Measurements from ENCODE around the gene FGB. TPM values are rescaled to one million over a fixed set of nuclear protein-coding genes. Genes with fewer than 3 reads are reported as not detected.

FGB gene
- total RNA-seq (not detected), polyA plus RNA-seq (not detected)

- H3K9me3 ChIP-seq (ENCODE audit: control insufficient read depth in 2 of 2, low read length in 2 of 2), result no peaks in the 10 kb centered on the region
- ATAC-seq (ENCODE audit: low read depth in 2 of 2) (no peak), DNase-seq (no peak)
- no peaks in the 10 kb centered on the region for H3K36me3 ChIP-seq (ENCODE audit: control insufficient read depth, insufficient read depth, low read length)
- H3K4me3 Mint-ChIP-seq, result no peak within 1 kb of the TSS
- H3K9me3 Mint-ChIP-seq, result no peaks in the 10 kb centered on the region
- H3K27ac ChIP-seq (ENCODE audit: insufficient read depth, low read length, poor library complexity, severe bottlenecking), result no peak within 1 kb of the TSS
- peaks cover 0 to 6% (median 0%) of the 10 kb centered on the region in 4 donors for H3K4me1 Mint-ChIP-seq
- no peak within 1 kb of the TSS for H3K4me3 ChIP-seq (ENCODE audit: low read depth, low read length)
- H3K27ac Mint-ChIP-seq, result no peak within 1 kb of the TSS
- H3K36me3 Mint-ChIP-seq, result no peaks in the 10 kb centered on the region
- no peaks in the 10 kb centered on the region for H3K4me1 ChIP-seq (ENCODE audit: control insufficient read depth, insufficient read depth, low read length, poor library complexity, severe bottlenecking)
- H3K27me3 Mint-ChIP-seq, result peaks cover 36% of the 10 kb centered on the region
- H3K27me3 ChIP-seq (ENCODE audit: control insufficient read depth, insufficient read depth, low read length), result peaks cover 14% of the 10 kb centered on the region
These were observed at the start of gene FGB for GRCh38 chr4:154562697-154563254. Gene FGB (plus strand): TSS chr4:154563011. CDS start chr4:154563019, 8 bp downstream.

GRCh38 chr4:154516318-154517029 is 46.3 kb upstream of the FGB start:
- Histone ChIP-seq H3K9me3 (ENCODE audit: control insufficient read depth in 2 of 2, low read length in 2 of 2) (no peaks in the 10 kb centered on the region), H3K27ac (ENCODE audit: insufficient read depth, low read length, poor library complexity, severe bottlenecking) (no peak overlapping the region), H3K36me3 (ENCODE audit: control insufficient read depth, insufficient read depth, low read length) (no peaks in the 10 kb centered on the region), H3K27me3 (ENCODE audit: control insufficient read depth, insufficient read depth, low read length) (peaks cover 8% of the 10 kb centered on the region), H3K4me3 (ENCODE audit: low read depth, low read length) (no peak overlapping the region), H3K4me1 (ENCODE audit: control insufficient read depth, insufficient read depth, low read length, poor library complexity, severe bottlenecking) (no peaks in the 10 kb centered on the region)
- DNase-seq, result no peak
- no peaks in the 10 kb centered on the region for H3K4me1 Mint-ChIP-seq
- ATAC-seq (ENCODE audit: low read depth in 2 of 2), result no peak
- no peak overlapping the region for H3K4me3 Mint-ChIP-seq
- no peak overlapping the region for H3K27ac Mint-ChIP-seq
- peaks cover 44% of the 10 kb centered on the region for H3K27me3 Mint-ChIP-seq
- H3K36me3 Mint-ChIP-seq, result no peaks in the 10 kb centered on the region
- H3K9me3 Mint-ChIP-seq, result peaks cover 0 to 1% (median 0%) of the 10 kb centered on the region in 7 donors

GRCh38 chr4:154517591-154517990 is 45.2 kb upstream of the FGB start:
- Mint-ChIP-seq H3K4me3 (no peak overlapping the region), H3K27me3 (peaks cover 41% of the 10 kb centered on the region), H3K27ac (no peak overlapping the region), H3K4me1 (no peaks in the 10 kb centered on the region), H3K36me3 (no peaks in the 10 kb centered on the region), H3K9me3 (peaks cover 0 to 1% (median 0%) of the 10 kb centered on the region in 7 donors)
- no peak overlapping the region for H3K4me3 ChIP-seq (ENCODE audit: low read depth, low read length)
- no peak for DNase-seq
- H3K4me1 ChIP-seq (ENCODE audit: control insufficient read depth, insufficient read depth, low read length, poor library complexity, severe bottlenecking), result no peaks in the 10 kb centered on the region
- H3K27me3 ChIP-seq (ENCODE audit: control insufficient read depth, insufficient read depth, low read length), result peaks cover 8% of the 10 kb centered on the region
- H3K27ac ChIP-seq (ENCODE audit: insufficient read depth, low read length, poor library complexity, severe bottlenecking), result no peak overlapping the region
- no peak for ATAC-seq (ENCODE audit: low read depth in 2 of 2)
- H3K9me3 ChIP-seq (ENCODE audit: control insufficient read depth in 2 of 2, low read length in 2 of 2), result no peaks in the 10 kb centered on the region
- H3K36me3 ChIP-seq (ENCODE audit: control insufficient read depth, insufficient read depth, low read length), result no peaks in the 10 kb centered on the region

GRCh38 chr4:154519214-154519613 is 43.6 kb upstream of the FGB start:
- Histone ChIP-seq H3K27ac (ENCODE audit: insufficient read depth, low read length, poor library complexity, severe bottlenecking) (no peak overlapping the region), H3K27me3 (ENCODE audit: control insufficient read depth, insufficient read depth, low read length) (peaks cover 6% of the 10 kb centered on the region), H3K4me3 (ENCODE audit: low read depth, low read length) (no peak overlapping the region), H3K4me1 (ENCODE audit: control insufficient read depth, insufficient read depth, low read length, poor library complexity, severe bottlenecking) (no peaks in the 10 kb centered on the region), H3K36me3 (ENCODE audit: control insufficient read depth, insufficient read depth, low read length) (no peaks in the 10 kb centered on the region), H3K9me3 (ENCODE audit: control insufficient read depth in 2 of 2, low read length in 2 of 2) (no peaks in the 10 kb centered on the region)
- peaks cover 38% of the 10 kb centered on the region for H3K27me3 Mint-ChIP-seq
- DNase-seq (no peak), ATAC-seq (ENCODE audit: low read depth in 2 of 2) (no peak)
- H3K36me3 Mint-ChIP-seq, result no peaks in the 10 kb centered on the region
- no peaks in the 10 kb centered on the region for H3K4me1 Mint-ChIP-seq
- H3K9me3 Mint-ChIP-seq, result peaks cover 0 to 1% (median 0%) of the 10 kb centered on the region in 7 donors
- H3K4me3 Mint-ChIP-seq, result no peak overlapping the region
- H3K27ac Mint-ChIP-seq, result no peak overlapping the region

GRCh38 chr4:154521607-154522006 is 41.2 kb upstream of the FGB start:
- H3K27ac Mint-ChIP-seq, result no peak overlapping the region
- Histone ChIP-seq H3K36me3 (ENCODE audit: control insufficient read depth, insufficient read depth, low read length) (no peaks in the 10 kb centered on the region), H3K9me3 (ENCODE audit: control insufficient read depth in 2 of 2, low read length in 2 of 2) (no peaks in the 10 kb centered on the region), H3K27me3 (ENCODE audit: control insufficient read depth, insufficient read depth, low read length) (peaks cover 4% of the 10 kb centered on the region), H3K4me3 (ENCODE audit: low read depth, low read length) (no peak overlapping the region), H3K27ac (ENCODE audit: insufficient read depth, low read length, poor library complexity, severe bottlenecking) (no peak overlapping the region), H3K4me1 (ENCODE audit: control insufficient read depth, insufficient read depth, low read length, poor library complexity, severe bottlenecking) (no peaks in the 10 kb centered on the region)
- H3K9me3 Mint-ChIP-seq, result peaks cover 0 to 1% (median 0%) of the 10 kb centered on the region in 7 donors
- H3K4me1 Mint-ChIP-seq, result no peaks in the 10 kb centered on the region
- H3K27me3 Mint-ChIP-seq, result peaks cover 41% of the 10 kb centered on the region
- ATAC-seq (ENCODE audit: low read depth in 2 of 2), result no peak
- H3K4me3 Mint-ChIP-seq, result no peak overlapping the region
- DNase-seq, result no peak
- H3K36me3 Mint-ChIP-seq, result no peaks in the 10 kb centered on the region

GRCh38 chr4:154526151-154526550 is 36.7 kb upstream of the FGB start:
- Mint-ChIP-seq H3K27ac (no peak overlapping the region), H3K27me3 (peaks cover 16% of the 10 kb centered on the region), H3K4me3 (no peak overlapping the region), H3K4me1 (no peaks in the 10 kb centered on the region), H3K36me3 (no peaks in the 10 kb centered on the region), H3K9me3 (no peaks in the 10 kb centered on the region)
- no peak overlapping the region for H3K4me3 ChIP-seq (ENCODE audit: low read depth, low read length)
- ATAC-seq (ENCODE audit: low read depth in 2 of 2) (no peak), DNase-seq (no peak)
- H3K27me3 ChIP-seq (ENCODE audit: control insufficient read depth, insufficient read depth, low read length), result no peaks in the 10 kb centered on the region
- no peaks in the 10 kb centered on the region for H3K36me3 ChIP-seq (ENCODE audit: control insufficient read depth, insufficient read depth, low read length)
- no peaks in the 10 kb centered on the region for H3K9me3 ChIP-seq (ENCODE audit: control insufficient read depth in 2 of 2, low read length in 2 of 2)
- H3K27ac ChIP-seq (ENCODE audit: insufficient read depth, low read length, poor library complexity, severe bottlenecking), result no peak overlapping the region
- H3K4me1 ChIP-seq (ENCODE audit: control insufficient read depth, insufficient read depth, low read length, poor library complexity, severe bottlenecking), result no peaks in the 10 kb centered on the region

- Histone ChIP-seq H3K4me3 (ENCODE audit: low read depth, low read length) (no peak overlapping the region), H3K27ac (ENCODE audit: insufficient read depth, low read length, poor library complexity, severe bottlenecking) (no peak overlapping the region), H3K9me3 (ENCODE audit: control insufficient read depth in 2 of 2, low read length in 2 of 2) (no peaks in the 10 kb centered on the region), H3K27me3 (ENCODE audit: control insufficient read depth, insufficient read depth, low read length) (no peaks in the 10 kb centered on the region), H3K36me3 (ENCODE audit: control insufficient read depth, insufficient read depth, low read length) (no peaks in the 10 kb centered on the region), H3K4me1 (ENCODE audit: control insufficient read depth, insufficient read depth, low read length, poor library complexity, severe bottlenecking) (no peaks in the 10 kb centered on the region)
- Mint-ChIP-seq H3K4me3 (no peak overlapping the region), H3K27me3 (peaks cover 16% of the 10 kb centered on the region), H3K36me3 (no peaks in the 10 kb centered on the region), H3K9me3 (no peaks in the 10 kb centered on the region), H3K4me1 (no peaks in the 10 kb centered on the region), H3K27ac (no peak overlapping the region)
- ATAC-seq (ENCODE audit: low read depth in 2 of 2) (no peak), DNase-seq (no peak)
These were observed 35.5 kb upstream of the FGB start for GRCh38 chr4:154527308-154527707.

GRCh38 chr4:154528869-154529268 is 33.9 kb upstream of the FGB start:
- H3K27ac ChIP-seq (ENCODE audit: insufficient read depth, low read length, poor library complexity, severe bottlenecking), result no peak overlapping the region
- H3K36me3 ChIP-seq (ENCODE audit: control insufficient read depth, insufficient read depth, low read length), result no peaks in the 10 kb centered on the region
- no peaks in the 10 kb centered on the region for H3K9me3 ChIP-seq (ENCODE audit: control insufficient read depth in 2 of 2, low read length in 2 of 2)
- Mint-ChIP-seq H3K9me3 (no peaks in the 10 kb centered on the region), H3K27me3 (peaks cover 9% of the 10 kb centered on the region), H3K4me3 (no peak overlapping the region), H3K4me1 (peaks cover 0 to under 1% (median 0%) of the 10 kb centered on the region in 4 donors), H3K27ac (no peak overlapping the region), H3K36me3 (no peaks in the 10 kb centered on the region)
- no peak for DNase-seq
- no peaks in the 10 kb centered on the region for H3K4me1 ChIP-seq (ENCODE audit: control insufficient read depth, insufficient read depth, low read length, poor library complexity, severe bottlenecking)
- no peak overlapping the region for H3K4me3 ChIP-seq (ENCODE audit: low read depth, low read length)
- no peak for ATAC-seq (ENCODE audit: low read depth in 2 of 2)
- H3K27me3 ChIP-seq (ENCODE audit: control insufficient read depth, insufficient read depth, low read length), result no peaks in the 10 kb centered on the region
